ENCODE results near the gene AVPR2.

The AVPR2 gene

GRCh38 chrX:153921070-153921469, 16.6 kb downstream of the AVPR2 start:
- Histone ChIP-seq H3K27ac (0 out of 2 replicates have a peak overlapping the region, but pooled peaks have one; percentile 38), H3K4me1 (peaks cover 60% of the 10 kb centered on the region), H3K36me3 (peaks cover 52% of the 10 kb centered on the region), H3K4me2 (no peak overlapping the region), H3K9me3 (no peaks in the 10 kb centered on the region), H3K27me3 (peaks cover 98% of the 10 kb centered on the region), H3K9ac (no peak overlapping the region), H3K4me3 (no peak overlapping the region), H4K20me1 (peaks cover 100% of the 10 kb centered on the region)
- no peak for TF ChIP-seq Cebpa-rat (IDR thresholded peaks at IDR 0.05)

DNA sequence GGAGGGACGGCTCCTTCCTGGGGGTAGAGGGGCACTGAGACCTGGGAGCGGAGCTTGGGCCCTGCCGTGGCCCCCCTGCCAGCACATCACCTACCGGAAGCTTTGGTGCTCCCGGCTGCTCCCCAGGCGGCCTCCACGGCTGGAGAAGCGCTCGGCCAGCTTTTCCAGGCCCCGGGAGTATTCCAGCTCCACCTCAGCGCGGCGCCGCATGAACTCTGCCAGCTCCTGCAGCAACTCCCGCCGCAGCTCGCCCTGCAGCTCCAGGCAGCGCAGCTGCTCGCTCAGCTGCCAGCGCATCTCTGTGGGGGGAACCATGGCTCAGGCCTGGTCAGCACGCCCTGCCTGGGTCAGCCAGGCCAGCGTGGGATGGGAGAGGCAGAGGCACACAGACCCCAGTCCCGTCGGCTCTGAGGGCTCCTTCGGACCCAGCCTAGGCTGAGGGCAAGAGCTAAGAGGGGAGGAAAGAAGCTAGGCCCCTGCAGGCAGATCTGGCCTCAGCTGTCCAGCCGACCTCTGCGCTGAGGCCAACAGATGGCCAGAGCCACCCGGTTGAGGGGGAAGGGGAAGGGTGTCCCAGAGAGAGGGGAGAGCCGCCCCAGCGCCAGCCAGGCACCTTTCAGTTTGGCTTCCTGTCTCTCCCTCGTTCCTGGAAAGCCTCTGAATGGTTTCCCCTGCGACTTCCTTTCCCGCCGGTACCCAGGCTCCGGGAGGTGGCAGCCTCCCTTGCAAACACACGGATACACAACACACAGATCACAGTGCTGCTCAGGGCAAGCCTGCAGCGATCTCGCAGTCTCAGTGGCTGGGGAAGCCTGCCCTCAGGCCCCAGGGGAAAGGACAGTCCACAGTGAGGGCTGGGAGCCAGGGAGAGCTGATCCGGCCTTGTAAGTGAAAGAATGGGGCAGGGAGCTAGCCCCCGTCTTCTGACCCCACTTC, 17.3 kb downstream of the AVPR2 start:
- Histone ChIP-seq H3K27ac (peak overlapping the region; percentile 38; the same call in 1 of the 2 replicates), H3K4me1 (peaks cover 67% of the 10 kb centered on the region), H3K9me3 (no peaks in the 10 kb centered on the region), H3K27me3 (peaks cover 91% of the 10 kb centered on the region), H4K20me1 (peaks cover 100% of the 10 kb centered on the region), H3K4me3 (no peak overlapping the region), H3K36me3 (peaks cover 45% of the 10 kb centered on the region), H3K9ac (no peak overlapping the region), H3K4me2 (peak overlapping the region; percentile 99)
- TF ChIP-seq Cebpa-rat (IDR thresholded peaks at IDR 0.05): no peak

DNA sequence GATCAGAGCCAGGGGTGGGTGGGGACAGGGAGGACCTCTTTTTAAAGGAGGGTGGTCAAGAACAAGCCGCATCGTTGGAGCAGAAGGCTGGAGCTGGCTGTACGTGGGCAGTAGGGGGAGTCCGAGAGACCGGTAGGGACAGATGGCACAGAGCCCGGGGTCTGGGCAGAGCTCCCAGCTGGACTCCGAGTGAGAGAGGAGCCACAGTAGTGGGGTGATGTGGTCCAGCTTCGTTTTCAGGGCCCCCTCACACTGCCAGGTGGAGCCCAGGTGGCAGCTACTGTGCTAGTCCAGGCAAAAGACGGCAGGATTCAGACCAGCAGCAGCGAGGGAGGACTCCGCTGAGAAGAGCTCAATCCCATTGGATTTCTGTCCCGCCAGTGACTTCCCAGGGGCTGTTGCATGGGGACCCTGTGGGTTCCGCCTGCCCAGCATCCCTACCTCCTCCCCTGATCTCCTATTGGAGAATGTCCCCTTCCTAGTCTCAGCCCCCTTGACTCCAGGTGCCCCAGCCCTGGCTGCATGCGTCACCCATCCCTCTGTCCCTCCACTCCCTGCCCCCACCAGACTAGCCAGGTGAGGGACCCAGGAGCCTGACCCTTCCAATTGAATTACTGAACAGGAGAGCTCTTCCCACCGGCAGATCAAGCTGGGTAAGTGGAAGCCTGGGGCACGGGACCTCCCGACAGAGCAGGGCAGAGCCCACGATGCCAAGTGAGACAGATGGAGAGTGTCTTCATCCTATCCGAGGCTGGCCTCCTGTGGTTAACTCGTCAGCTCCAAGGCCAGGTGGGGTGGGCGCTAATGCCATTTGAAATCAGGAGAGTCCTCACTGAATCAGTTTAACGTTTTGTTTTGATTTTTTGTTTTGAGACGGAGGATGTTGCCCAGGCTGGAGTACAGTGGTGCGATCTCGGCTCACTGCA, 18.7 kb downstream of the AVPR2 start:
- peaks cover 100% of the 10 kb centered on the region for H4K20me1 ChIP-seq
- H3K4me2 ChIP-seq: peak overlapping the region; percentile 99
- no peaks in the 10 kb centered on the region for H3K9me3 ChIP-seq
- no peak overlapping the region for H3K4me3 ChIP-seq
- H3K36me3 ChIP-seq: peaks cover 34% of the 10 kb centered on the region
- peaks cover 79% of the 10 kb centered on the region for H3K4me1 ChIP-seq
- no peak overlapping the region for H3K9ac ChIP-seq
- peak overlapping the region; percentile 5; the same call in 1 of the 2 replicates for H3K27ac ChIP-seq
- TF ChIP-seq Cebpa-rat (IDR thresholded peaks at IDR 0.05): no peak
- peaks cover 77% of the 10 kb centered on the region for H3K27me3 ChIP-seq

GRCh38 chrX:153924149-153924861, 19.8 kb downstream of the AVPR2 start:
- no peaks in the 10 kb centered on the region for H3K9me3 ChIP-seq
- TF ChIP-seq Cebpa-rat (IDR thresholded peaks at IDR 0.05): no peak

GRCh38 chrX:153925387-153925738, 20.9 kb downstream of the AVPR2 start:
- Histone ChIP-seq H3K4me3 (peak overlapping the region; percentile 70), H3K4me2 (peak overlapping the region; percentile 99), H3K4me1 (peaks cover 92% of the 10 kb centered on the region), H3K36me3 (peaks cover 26% of the 10 kb centered on the region; the same call in 1 of the 2 replicates), H3K9ac (peak overlapping the region; percentile 97), H3K9me3 (no peaks in the 10 kb centered on the region), H4K20me1 (peaks cover 98% of the 10 kb centered on the region), H3K27ac (peak overlapping the region; percentile 99), H3K27me3 (peaks cover 61% of the 10 kb centered on the region)
- no peak for TF ChIP-seq Cebpa-rat (IDR thresholded peaks at IDR 0.05)

More at GRCh38 chrX:153924149-153924861, 19.8 kb downstream of the AVPR2 start:
- H3K9ac ChIP-seq: peak overlapping the region; percentile 97
- peaks cover 66% of the 10 kb centered on the region for H3K27me3 ChIP-seq
- H3K4me1 ChIP-seq: peaks cover 88% of the 10 kb centered on the region
- H3K4me2 ChIP-seq: peak overlapping the region; percentile 99
- H3K36me3 ChIP-seq: peaks cover 24% of the 10 kb centered on the region
- H3K27ac ChIP-seq: peak overlapping the region; percentile 99
- H4K20me1 ChIP-seq: peaks cover 98% of the 10 kb centered on the region
- H3K4me3 ChIP-seq: peak overlapping the region; percentile 70

DNA sequence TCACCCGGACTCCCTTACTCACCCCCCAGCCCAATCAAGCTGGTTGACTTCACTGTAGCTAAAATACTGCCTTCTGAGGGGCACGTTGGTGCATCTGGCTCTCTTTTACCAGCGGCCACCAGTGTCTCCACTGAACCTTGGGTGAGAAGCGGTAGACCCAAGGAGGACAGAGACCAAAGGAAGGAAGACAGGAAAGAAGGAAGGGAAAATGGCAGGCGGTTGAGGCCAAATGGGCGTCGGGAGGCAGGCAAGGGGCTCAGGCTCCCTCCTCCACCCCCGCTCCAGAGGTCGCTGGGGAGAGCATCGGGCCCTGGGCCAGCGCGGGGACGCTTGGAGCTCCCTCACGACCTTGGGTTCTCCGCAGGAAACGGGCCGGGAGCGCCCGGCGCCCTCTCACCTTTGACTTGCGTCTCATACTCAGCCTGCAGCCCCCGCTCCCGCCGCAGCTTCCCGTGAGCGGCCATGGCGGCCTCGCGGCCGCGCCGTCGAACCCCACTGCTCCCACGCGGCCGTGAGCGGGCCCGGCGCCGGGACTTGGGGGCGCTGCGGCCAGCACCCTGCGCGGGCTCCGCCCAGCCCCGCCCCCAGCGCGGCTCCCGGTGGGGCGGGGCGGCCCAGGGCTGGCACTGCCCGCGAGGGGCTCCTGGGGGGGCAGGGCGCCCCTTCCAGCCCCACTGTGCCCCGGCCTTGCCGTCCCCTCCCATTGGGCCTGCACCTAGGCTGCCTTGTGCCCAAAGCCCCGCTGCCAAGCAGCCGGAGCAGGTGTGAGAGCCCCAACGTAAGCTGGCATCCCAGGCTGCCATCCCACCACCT, 21.5 kb downstream of the AVPR2 start, which contains the start of gene ARHGAP4:
ARHGAP4 (minus strand) TSS at position 526 of the 813 bp plus-strand sequence; CDS start at position 464, 62 bp downstream.
- H3K9me3 ChIP-seq: no peaks in the 10 kb centered on the region
- H3K9ac ChIP-seq: peak within 1 kb of the TSS; percentile 97
- peaks cover 95% of the 10 kb centered on the region for H3K4me1 ChIP-seq
- peak within 1 kb of the TSS; percentile 70 for H3K4me3 ChIP-seq
- peak within 1 kb of the TSS; percentile 99 for H3K4me2 ChIP-seq
- H3K27me3 ChIP-seq: peaks cover 61% of the 10 kb centered on the region
- peak within 1 kb of the TSS; percentile 99 for H3K27ac ChIP-seq
- H3K36me3 ChIP-seq: peaks cover 26% of the 10 kb centered on the region
- TF ChIP-seq Cebpa-rat (IDR thresholded peaks at IDR 0.05): no peak
- peaks cover 98% of the 10 kb centered on the region for H4K20me1 ChIP-seq

GRCh38 chrX:153926552-153926857, 22.0 kb downstream of the AVPR2 start:
- Histone ChIP-seq H3K9ac (peak overlapping the region; percentile 97), H3K4me1 (peaks cover 93% of the 10 kb centered on the region)

GRCh38 chrX:153926858-153927671, 22.6 kb downstream of the AVPR2 start:
- Histone ChIP-seq H3K36me3 (peaks cover 29% of the 10 kb centered on the region), H3K4me1 (peaks cover 89% of the 10 kb centered on the region), H3K4me2 (peak overlapping the region; percentile 99), H3K9ac (peak overlapping the region; percentile 97), H3K4me3 (peak overlapping the region; percentile 70), H4K20me1 (peaks cover 98% of the 10 kb centered on the region), H3K27me3 (peaks cover 61% of the 10 kb centered on the region), H3K9me3 (no peaks in the 10 kb centered on the region), H3K27ac (peak overlapping the region; percentile 99)
- no peak for TF ChIP-seq Cebpa-rat (IDR thresholded peaks at IDR 0.05)

More at GRCh38 chrX:153926552-153926857, 22.0 kb downstream of the AVPR2 start:
- peaks cover 98% of the 10 kb centered on the region for H4K20me1 ChIP-seq
- no peak for TF ChIP-seq Cebpa-rat (IDR thresholded peaks at IDR 0.05)
- no peaks in the 10 kb centered on the region for H3K9me3 ChIP-seq
- H3K27me3 ChIP-seq: peaks cover 61% of the 10 kb centered on the region
- H3K36me3 ChIP-seq: peaks cover 26% of the 10 kb centered on the region
- peak overlapping the region; percentile 99 for H3K27ac ChIP-seq
- peak overlapping the region; percentile 70 for H3K4me3 ChIP-seq
- peak overlapping the region; percentile 99 for H3K4me2 ChIP-seq
